ENCODE measurements around the gene C12orf42. TPM values are rescaled to one million over a fixed set of nuclear protein-coding genes. Genes with fewer than 3 reads are reported as not detected.

C12orf42 gene
- total and polyA plus RNA-seq, 9 donors, result not detected

GRCh38 chr12:103303484-103303883 lies 192.3 kb downstream of the C12orf42 start:
- H3K4me3 ChIP-seq, result no peak overlapping the region
- H3K27me3 ChIP-seq, result no peaks in the 10 kb centered on the region
- no peaks in the 10 kb centered on the region for H3K36me3 ChIP-seq
- intact Hi-C loops (cut with DNase I), result no loop called here
- WGBS, 3 donors, result 88 to 90% (median 89%) methylated on average over 2 of the region's 2 CpGs
- H3K27ac ChIP-seq, result no peak overlapping the region
- no peaks in the 10 kb centered on the region for H3K4me1 ChIP-seq (ENCODE audit: insufficient read depth)
- TF ChIP-seq EP300 (IDR thresholded peaks at IDR 0.05) (no peak), CTCF (IDR thresholded peaks at IDR 0.05) (no peak), POLR2A (IDR thresholded peaks at IDR 0.05) (no peak)
- no peaks in the 10 kb centered on the region for H3K9me3 ChIP-seq
- no peak for DNase-seq

- Histone ChIP-seq H3K9me3 (no peaks in the 10 kb centered on the region), H3K36me3 (no peaks in the 10 kb centered on the region), H3K27me3 (no peaks in the 10 kb centered on the region), H3K4me3 (no peak overlapping the region), H3K27ac (no peak overlapping the region), H3K4me1 (ENCODE audit: insufficient read depth) (no peaks in the 10 kb centered on the region)
- TF ChIP-seq EP300 (IDR thresholded peaks at IDR 0.05) (no peak), POLR2A (IDR thresholded peaks at IDR 0.05) (no peak), CTCF (IDR thresholded peaks at IDR 0.05) (no peak)
- DNase-seq, result no peak
- intact Hi-C loops (cut with DNase I), result no loop called here
- 14 to 16% (median 14%) methylated on average over 43 of the region's 43 CpGs for WGBS, 3 donors
These were observed 193.9 kb downstream of the C12orf42 start for GRCh38 chr12:103301642-103302591.

- no peak for DNase-seq
- intact Hi-C loops (cut with DNase I), result no loop called here
- TF ChIP-seq EP300 (IDR thresholded peaks at IDR 0.05) (no peak), POLR2A (IDR thresholded peaks at IDR 0.05) (no peak), CTCF (IDR thresholded peaks at IDR 0.05) (no peak)
- H3K27me3 ChIP-seq, result no peaks in the 10 kb centered on the region
- H3K9me3 ChIP-seq, result no peaks in the 10 kb centered on the region
- no peaks in the 10 kb centered on the region for H3K36me3 ChIP-seq
- WGBS, 3 donors, result 47 to 71% (median 67%) methylated on average over 3 of the region's 3 CpGs
- no peak overlapping the region for H3K4me3 ChIP-seq
- H3K4me1 ChIP-seq (ENCODE audit: insufficient read depth), result no peaks in the 10 kb centered on the region
- H3K27ac ChIP-seq, result no peak overlapping the region
These were observed 207.8 kb downstream of the C12orf42 start for GRCh38 chr12:103288016-103288415.

GRCh38 chr12:103282124-103282523 lies 213.6 kb downstream of the C12orf42 start:
- DNase-seq, result no peak
- no peak overlapping the region for H3K4me3 ChIP-seq
- no peak overlapping the region for H3K27ac ChIP-seq
- no peaks in the 10 kb centered on the region for H3K9me3 ChIP-seq
- no peaks in the 10 kb centered on the region for H3K4me1 ChIP-seq (ENCODE audit: insufficient read depth)
- intact Hi-C loops (cut with DNase I), result no loop called here
- H3K36me3 ChIP-seq, result no peaks in the 10 kb centered on the region
- H3K27me3 ChIP-seq, result no peaks in the 10 kb centered on the region
- TF ChIP-seq CTCF (IDR thresholded peaks at IDR 0.05) (no peak), EP300 (IDR thresholded peaks at IDR 0.05) (no peak), POLR2A (IDR thresholded peaks at IDR 0.05) (no peak)
- 45 to 69% (median 55%) methylated on average over 2 of the region's 2 CpGs for WGBS, 3 donors
